ENCODE measurements around the gene TXNL4A.

DNA sequence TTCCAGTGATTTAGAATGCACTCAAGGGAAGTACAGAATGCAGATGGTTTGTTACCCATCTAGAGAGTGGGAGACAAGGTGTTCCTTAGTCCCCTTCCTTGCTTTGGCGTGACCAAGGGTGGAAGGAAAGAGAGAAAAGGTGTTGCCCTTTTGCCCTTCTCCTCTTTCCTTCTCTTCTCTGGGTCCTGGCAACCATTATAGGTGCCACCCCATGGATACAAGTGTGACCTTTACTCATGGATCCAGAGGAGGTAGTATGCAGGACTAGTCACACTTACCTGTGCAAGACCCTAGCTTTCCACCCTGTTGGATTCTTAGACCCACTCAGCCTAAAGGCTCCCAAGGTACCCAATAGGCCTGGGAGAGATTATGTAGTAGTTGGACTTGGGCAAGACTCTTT, 34.2 kb upstream of the TXNL4A start:
- TF ChIP-seq, protein P1, sequence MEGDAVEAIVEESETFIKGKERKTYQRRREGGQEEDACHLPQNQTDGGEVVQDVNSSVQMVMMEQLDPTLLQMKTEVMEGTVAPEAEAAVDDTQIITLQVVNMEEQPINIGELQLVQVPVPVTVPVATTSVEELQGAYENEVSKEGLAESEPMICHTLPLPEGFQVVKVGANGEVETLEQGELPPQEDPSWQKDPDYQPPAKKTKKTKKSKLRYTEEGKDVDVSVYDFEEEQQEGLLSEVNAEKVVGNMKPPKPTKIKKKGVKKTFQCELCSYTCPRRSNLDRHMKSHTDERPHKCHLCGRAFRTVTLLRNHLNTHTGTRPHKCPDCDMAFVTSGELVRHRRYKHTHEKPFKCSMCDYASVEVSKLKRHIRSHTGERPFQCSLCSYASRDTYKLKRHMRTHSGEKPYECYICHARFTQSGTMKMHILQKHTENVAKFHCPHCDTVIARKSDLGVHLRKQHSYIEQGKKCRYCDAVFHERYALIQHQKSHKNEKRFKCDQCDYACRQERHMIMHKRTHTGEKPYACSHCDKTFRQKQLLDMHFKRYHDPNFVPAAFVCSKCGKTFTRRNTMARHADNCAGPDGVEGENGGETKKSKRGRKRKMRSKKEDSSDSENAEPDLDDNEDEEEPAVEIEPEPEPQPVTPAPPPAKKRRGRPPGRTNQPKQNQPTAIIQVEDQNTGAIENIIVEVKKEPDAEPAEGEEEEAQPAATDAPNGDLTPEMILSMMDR (IDR thresholded peaks at IDR 0.05), result no peak
- no peak for TF ChIP-seq POLR2A (IDR thresholded peaks at IDR 0.05)
